IPS-15b (cell line): ENCODE results near the gene MBNL1.

Source experiments
- H3K27me3 ChIP-seq: one replicate; pipeline ENCODE4 v1.6.1; 2013; ENCODE audit warnings: low read length; ENCODE audit not compliant: control insufficient read depth, insufficient read depth
- H3K36me3 ChIP-seq: one replicate; pipeline ENCODE4 v1.6.1; 2013; ENCODE audit warnings: low read length; ENCODE audit not compliant: control insufficient read depth, insufficient read depth
- H3K4me1 ChIP-seq: one replicate; pipeline ENCODE4 v1.6.1; 2013; ENCODE audit warnings: mild to moderate bottlenecking, low read length; ENCODE audit not compliant: control insufficient read depth, insufficient read depth
- H3K4me3 ChIP-seq: one replicate; pipeline ENCODE4 v1.5.1; 2013; ENCODE audit warnings: low read depth, low read length
- H3K9ac ChIP-seq: one replicate; pipeline ENCODE4 v1.6.1; 2013; ENCODE audit warnings: low read depth, mild to moderate bottlenecking, low read length
- H3K9me3 ChIP-seq: one replicate; pipeline ENCODE4 v1.6.1; 2013; ENCODE audit warnings: mild to moderate bottlenecking, low read length; ENCODE audit not compliant: control insufficient read depth, insufficient read depth

The MBNL1 gene

DNA sequence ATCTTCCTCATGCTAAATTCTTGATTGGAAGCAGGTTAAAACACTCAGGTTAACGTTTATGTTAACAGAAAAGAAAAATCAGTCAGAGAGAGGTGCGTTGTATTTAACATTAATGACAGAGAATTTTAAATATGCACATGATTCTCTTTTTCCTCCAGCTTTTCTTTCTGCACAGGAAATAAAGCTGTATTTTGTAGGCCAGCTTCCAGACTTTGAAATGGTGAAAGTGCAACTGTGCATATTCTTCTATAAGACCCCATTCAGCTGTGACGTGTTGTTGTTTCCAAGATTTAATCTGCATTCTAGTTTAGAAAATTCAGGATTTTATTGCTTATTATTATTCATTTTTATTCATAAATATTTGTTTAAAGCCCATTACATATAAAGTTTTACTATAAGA lies 11.8 kb downstream of the MBNL1 start:
- H3K9ac ChIP-seq, result no peak overlapping the region
- no peaks in the 10 kb centered on the region for H3K36me3 ChIP-seq
- no peaks in the 10 kb centered on the region for H3K27me3 ChIP-seq
- H3K9me3 ChIP-seq, result no peaks in the 10 kb centered on the region
- H3K4me3 ChIP-seq, result no peak overlapping the region
- H3K4me1 ChIP-seq, result peaks cover 8% of the 10 kb centered on the region

DNA sequence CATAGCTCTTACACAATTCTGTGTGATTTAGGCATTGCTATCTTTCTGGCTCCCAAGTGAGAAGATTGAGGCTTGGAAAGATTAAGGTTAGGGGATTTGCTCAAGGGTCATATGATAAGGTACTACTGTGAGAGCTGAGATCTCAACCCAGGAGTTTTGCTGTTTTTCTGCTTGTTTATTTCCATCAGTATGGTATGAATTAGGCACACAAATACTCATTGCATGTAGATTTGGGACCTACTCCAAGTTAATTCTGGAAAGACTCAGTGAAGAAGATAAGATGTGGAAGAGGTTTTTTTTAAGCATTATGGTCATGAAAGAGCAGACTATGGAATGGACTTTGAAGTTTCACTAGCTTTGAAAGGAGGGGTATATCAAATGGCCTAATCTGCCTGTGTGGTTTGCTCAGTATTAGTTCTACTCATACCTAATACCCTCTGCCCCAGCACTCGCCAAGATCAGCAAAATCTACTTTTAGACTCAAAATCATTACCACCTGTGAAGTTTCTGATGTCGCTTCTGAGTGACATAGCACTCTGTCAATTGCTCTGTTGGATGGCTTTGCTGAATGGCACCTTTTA lies 12.5 kb downstream of the MBNL1 start:
- Histone ChIP-seq H3K4me3 (no peak overlapping the region), H3K4me1 (peaks cover 8% of the 10 kb centered on the region), H3K9me3 (no peaks in the 10 kb centered on the region), H3K27me3 (no peaks in the 10 kb centered on the region), H3K36me3 (no peaks in the 10 kb centered on the region), H3K9ac (no peak overlapping the region)

DNA sequence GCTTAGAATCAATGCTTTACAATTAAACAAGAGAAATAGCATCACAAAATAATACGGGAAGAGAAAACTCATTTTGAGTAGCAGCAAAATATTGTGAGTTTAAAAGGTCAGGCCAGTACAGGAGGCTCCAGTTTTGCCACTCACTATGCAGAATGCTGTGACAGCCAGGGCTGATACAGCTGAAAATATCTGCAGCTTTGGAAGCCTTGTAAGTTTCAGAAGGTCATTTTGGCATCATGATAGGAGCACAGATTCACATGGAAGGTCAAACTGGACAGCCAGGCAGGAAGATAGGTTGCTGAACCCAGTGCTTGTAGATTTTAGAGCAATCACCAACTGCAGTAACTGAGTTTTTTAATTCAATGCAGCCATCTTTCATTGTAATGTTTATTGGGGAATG lies 14.1 kb downstream of the MBNL1 start:
- no peak overlapping the region for H3K4me3 ChIP-seq
- no peak overlapping the region for H3K9ac ChIP-seq
- H3K36me3 ChIP-seq, result no peaks in the 10 kb centered on the region
- no peaks in the 10 kb centered on the region for H3K9me3 ChIP-seq
- H3K4me1 ChIP-seq, result peaks cover 8% of the 10 kb centered on the region
- no peaks in the 10 kb centered on the region for H3K27me3 ChIP-seq

DNA sequence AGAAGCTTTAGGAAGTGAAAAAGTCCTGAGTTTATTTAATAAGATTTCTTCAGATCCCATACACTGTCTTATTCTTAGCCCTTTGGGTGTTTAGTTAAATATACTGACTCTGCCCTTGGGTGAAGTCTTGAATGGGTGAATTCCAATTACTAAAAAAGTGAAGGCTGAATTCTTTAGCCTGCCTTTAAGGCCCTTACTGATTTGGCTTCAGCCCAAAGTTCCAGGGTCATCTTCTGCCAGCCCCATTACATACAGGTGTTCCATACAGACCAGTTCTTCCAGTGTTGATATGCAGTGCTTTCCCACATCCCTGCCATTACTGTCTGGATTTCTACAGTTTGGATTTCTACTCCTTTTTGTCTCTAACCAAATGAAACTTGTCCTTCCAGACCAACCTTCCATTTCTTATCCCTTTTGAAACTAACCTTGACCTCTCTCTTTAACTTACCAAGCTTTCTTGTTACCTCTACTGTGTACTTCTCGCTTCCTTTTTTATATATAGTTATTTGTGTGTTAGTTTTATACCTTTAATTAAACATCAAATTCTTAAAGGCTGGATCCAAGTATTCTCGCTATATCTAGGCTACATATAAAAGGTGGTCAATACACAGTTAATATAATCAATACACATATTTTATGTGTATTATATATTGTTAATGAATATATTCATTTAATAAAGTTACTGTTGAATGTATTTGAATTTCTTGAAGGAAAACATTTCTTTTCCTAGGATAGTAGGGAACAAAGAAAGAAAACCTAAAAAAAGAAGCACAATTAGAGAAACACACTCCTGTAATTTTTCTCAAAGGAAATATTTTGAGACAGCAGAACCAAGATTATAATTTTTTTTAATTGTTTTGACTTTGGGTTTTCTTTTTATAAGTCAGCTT lies 15.0 kb downstream of the MBNL1 start:
- Histone ChIP-seq H3K36me3 (no peaks in the 10 kb centered on the region), H3K27me3 (no peaks in the 10 kb centered on the region), H3K4me1 (peaks cover 8% of the 10 kb centered on the region), H3K9ac (no peak overlapping the region), H3K4me3 (no peak overlapping the region), H3K9me3 (no peaks in the 10 kb centered on the region)

- Histone ChIP-seq H3K27me3 (no peaks in the 10 kb centered on the region), H3K4me1 (peaks cover 8% of the 10 kb centered on the region), H3K9ac (no peak overlapping the region), H3K36me3 (no peaks in the 10 kb centered on the region), H3K4me3 (no peak overlapping the region), H3K9me3 (no peaks in the 10 kb centered on the region)
Observed at GRCh38 chr3:152284906-152285305, 16.2 kb downstream of the MBNL1 start.

GRCh38 chr3:152285509-152285908 lies 16.8 kb downstream of the MBNL1 start:
- peaks cover 8% of the 10 kb centered on the region for H3K4me1 ChIP-seq
- no peaks in the 10 kb centered on the region for H3K27me3 ChIP-seq
- H3K9ac ChIP-seq, result no peak overlapping the region
- H3K9me3 ChIP-seq, result no peaks in the 10 kb centered on the region
- no peaks in the 10 kb centered on the region for H3K36me3 ChIP-seq
- H3K4me3 ChIP-seq, result no peak overlapping the region

DNA sequence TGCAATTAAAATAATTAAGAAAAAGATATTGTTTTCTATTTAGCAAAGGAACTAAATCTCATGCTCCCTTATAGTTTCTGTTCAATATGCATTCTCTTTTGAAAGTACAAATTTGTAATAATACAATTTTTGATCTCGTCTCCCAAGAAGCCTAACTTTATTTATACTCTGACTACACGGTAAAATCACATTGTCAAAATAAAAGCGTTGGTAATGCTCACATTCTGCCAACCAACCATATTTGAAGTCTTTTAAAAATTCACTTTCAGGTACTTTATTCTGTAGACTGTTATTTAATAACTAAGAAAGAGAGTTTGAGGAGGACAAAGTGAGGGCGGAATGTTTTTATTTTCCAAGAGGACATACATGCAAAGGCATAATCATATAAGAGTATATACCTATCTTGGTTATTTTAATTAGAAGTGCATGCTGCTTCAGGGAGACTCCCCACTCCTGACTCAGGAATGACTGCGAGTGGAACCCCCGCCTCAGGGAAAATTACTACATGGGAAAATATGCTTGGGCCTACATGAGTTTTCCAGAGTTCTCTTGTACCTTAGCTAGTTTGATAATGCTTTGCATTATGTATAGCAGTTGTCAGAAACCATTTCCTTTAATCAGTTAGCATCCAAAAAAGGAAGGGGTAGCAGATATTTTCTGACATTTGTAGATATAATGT lies 19.3 kb downstream of the MBNL1 start:
- Histone ChIP-seq H3K9ac (no peak overlapping the region), H3K27me3 (no peaks in the 10 kb centered on the region), H3K9me3 (no peaks in the 10 kb centered on the region), H3K4me3 (no peak overlapping the region), H3K36me3 (no peaks in the 10 kb centered on the region), H3K4me1 (no peaks in the 10 kb centered on the region)

DNA sequence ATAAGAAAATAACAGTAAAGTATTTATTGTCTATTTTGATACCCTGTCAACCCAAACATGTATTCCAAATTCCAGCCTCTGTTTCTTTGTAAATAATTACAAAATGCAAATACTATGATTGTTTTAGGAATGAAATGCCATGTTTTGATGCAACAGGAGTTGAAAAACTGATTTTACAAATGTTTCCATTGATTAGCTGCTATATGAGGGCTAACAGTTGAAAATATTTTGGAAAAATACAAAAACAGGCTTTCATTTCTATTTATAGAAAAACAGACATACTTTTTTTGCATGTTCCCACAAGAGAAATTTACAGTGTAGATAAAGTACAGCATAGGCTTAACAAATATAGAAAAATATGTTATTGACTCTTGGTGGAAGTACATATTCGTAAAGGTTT lies 20.0 kb downstream of the MBNL1 start:
- H3K27me3 ChIP-seq, result no peaks in the 10 kb centered on the region
- H3K9ac ChIP-seq, result no peak overlapping the region
- H3K4me3 ChIP-seq, result no peak overlapping the region
- no peaks in the 10 kb centered on the region for H3K4me1 ChIP-seq
- no peaks in the 10 kb centered on the region for H3K36me3 ChIP-seq
- no peaks in the 10 kb centered on the region for H3K9me3 ChIP-seq

- H3K9ac ChIP-seq, result no peak overlapping the region
- H3K4me1 ChIP-seq, result no peaks in the 10 kb centered on the region
- no peaks in the 10 kb centered on the region for H3K27me3 ChIP-seq
- no peak overlapping the region for H3K4me3 ChIP-seq
- H3K9me3 ChIP-seq, result no peaks in the 10 kb centered on the region
- no peaks in the 10 kb centered on the region for H3K36me3 ChIP-seq
Observed at GRCh38 chr3:152289708-152290107, 21.0 kb downstream of the MBNL1 start.

- no peak overlapping the region for H3K4me3 ChIP-seq
- H3K27me3 ChIP-seq, result no peaks in the 10 kb centered on the region
- H3K9me3 ChIP-seq, result no peaks in the 10 kb centered on the region
- no peaks in the 10 kb centered on the region for H3K36me3 ChIP-seq
- no peaks in the 10 kb centered on the region for H3K4me1 ChIP-seq
- H3K9ac ChIP-seq, result no peak overlapping the region
Observed at GRCh38 chr3:152290374-152290773, 21.6 kb downstream of the MBNL1 start.

DNA sequence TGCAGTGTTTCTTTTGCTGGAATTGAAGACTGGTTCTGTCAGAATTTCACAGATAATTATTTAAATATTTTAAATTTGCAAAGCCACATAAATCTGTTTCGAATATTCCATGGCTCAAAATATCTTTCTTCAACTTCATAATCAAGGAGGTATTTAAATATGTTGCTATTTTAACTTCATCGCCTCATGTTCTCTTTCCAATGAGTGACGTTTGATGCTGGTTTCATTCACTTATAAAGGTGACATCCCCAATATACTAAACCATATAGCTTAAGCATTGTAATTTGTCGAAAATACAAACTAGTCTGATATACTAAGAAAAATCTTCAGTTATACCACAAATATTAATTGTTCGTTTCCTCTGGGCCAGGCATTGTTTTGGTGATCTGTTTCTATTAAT lies 22.5 kb downstream of the MBNL1 start:
- no peaks in the 10 kb centered on the region for H3K27me3 ChIP-seq
- H3K9me3 ChIP-seq, result no peaks in the 10 kb centered on the region
- H3K4me1 ChIP-seq, result no peaks in the 10 kb centered on the region
- H3K4me3 ChIP-seq, result no peak overlapping the region
- no peak overlapping the region for H3K9ac ChIP-seq
- no peaks in the 10 kb centered on the region for H3K36me3 ChIP-seq

- H3K27me3 ChIP-seq, result no peaks in the 10 kb centered on the region
- no peak overlapping the region for H3K9ac ChIP-seq
- no peaks in the 10 kb centered on the region for H3K4me1 ChIP-seq
- no peaks in the 10 kb centered on the region for H3K9me3 ChIP-seq
- no peak overlapping the region for H3K4me3 ChIP-seq
- H3K36me3 ChIP-seq, result no peaks in the 10 kb centered on the region
Observed at GRCh38 chr3:152291649-152292066, 22.9 kb downstream of the MBNL1 start.
